Hepatocyte (in vitro differentiated cells): ENCODE results near the gene DLGAP3. TPM values are rescaled to one million over a fixed set of nuclear protein-coding genes. Genes with fewer than 3 reads are reported as not detected.
A peak's percentile ranks its signal among the peaks of the same experiment; 100 is the strongest.
"Not testable (repeated sequence)": the region's sequence is repeated elsewhere in the genome, so short reads cannot be mapped to it uniquely, and the experiment has no call there.

Source experiments
- DNase-seq: peaks from one replicate; pipeline ENCODE4 v3.0.0-alpha.2; 2016; ENCODE audit warnings: low spot score
- H2AFZ ChIP-seq: fragments of 200-600 bp; sonication (generic); 2 replicates; pipeline ENCODE4 v1.6.0; 2016; ENCODE audit warnings: antibody characterized with exemption, mild to moderate bottlenecking
- H3K27ac ChIP-seq: fragments of 200-600 bp; sonication (generic); 2 replicates; pipeline ENCODE4 v1.5.1; 2016; ENCODE audit warnings: mild to moderate bottlenecking
- H3K27me3 ChIP-seq: fragments of 200-600 bp; sonication (generic); 2 replicates; pipeline ENCODE4 v1.6.1; 2016
- H3K36me3 ChIP-seq: fragments of 200-600 bp; sonication (generic); replicated peaks from 2 replicates; pipeline ENCODE4 v1.5.1; 2016; ENCODE audit warnings: low read depth; ENCODE audit not compliant: insufficient read depth
- H3K4me1 ChIP-seq: fragments of 200-600 bp; sonication (generic); 2 replicates; pipeline ENCODE4 v1.5.1; 2016; ENCODE audit warnings: mild to moderate bottlenecking, moderate library complexity; ENCODE audit not compliant: insufficient read depth
- H3K4me2 ChIP-seq: fragments of 200-600 bp; sonication (generic); 2 replicates; pipeline ENCODE4 v1.6.0; 2016
- H3K4me3 ChIP-seq: fragments of 200-600 bp; sonication (generic); 2 replicates; pipeline ENCODE4 v1.5.1; 2016; ENCODE audit warnings: mild to moderate bottlenecking
- H3K79me2 ChIP-seq: fragments of 200-600 bp; sonication (generic); 2 replicates; pipeline ENCODE4 v1.6.0; 2017; ENCODE audit warnings: mild to moderate bottlenecking
- H3K9me2 ChIP-seq: fragments of 200-600 bp; sonication (generic); replicated peaks from 2 replicates; pipeline ENCODE4 v1.6.0; 2017; ENCODE audit warnings: mild to moderate bottlenecking; ENCODE audit not compliant: insufficient read depth
- H3K9me3 ChIP-seq: fragments of 200-600 bp; sonication (generic); 2 replicates; pipeline ENCODE4 v1.5.1; 2016; ENCODE audit warnings: low read depth, mild to moderate bottlenecking
- H4K20me1 ChIP-seq: fragments of 200-600 bp; sonication (generic); 2 replicates; pipeline ENCODE4 v1.6.0; 2016; ENCODE audit warnings: mild to moderate bottlenecking; ENCODE audit not compliant: insufficient read depth, poor library complexity, severe bottlenecking
- EZH2 ChIP-seq: fragments of 200-600 bp; sonication (generic); IDR thresholded peaks from 2 replicates; pipeline ENCODE4 v1.6.1; 2016; ENCODE audit warnings: antibody characterized with exemption, mild to moderate bottlenecking, borderline replicate concordance
- EZH2phosphoT487 ChIP-seq: fragments of 200-600 bp; sonication (generic); IDR thresholded peaks from one replicate; pipeline ENCODE4 v1.6.1; 2018; ENCODE audit warnings: antibody characterized with exemption, mild to moderate bottlenecking, low read depth, moderate library complexity; ENCODE audit not compliant: unreplicated experiment, severe bottlenecking
- WGBS: methylation state at CpG from one replicate; pipeline ENCODE4 v1.1.6; 2016; ENCODE audit warnings: low lambda C conversion rate; ENCODE audit errors: missing lambda C conversion rate; 5-methylcytosine and 5-hydroxymethylcytosine counted together
- polyA plus RNA-seq: library from polyadenylated mRNA; unstranded; fragments of >200 nt; fragmentation: Nextera tagmentation; extraction: Ambion mirVana; gene quantifications from 2 replicates; pipeline ENCODE4 v1.2.1, GENCODE V29; 2016
- total RNA-seq: library from RNA; depleted of rRNA; stranded (reverse); fragments of >200 nt; gene quantifications from 2 replicates; pipeline ENCODE4 v1.2.3, GENCODE V29; 2014
- TF ChIP-seq, protein P1 (sequence below): fragments of 200-600 bp; sonication (generic); IDR thresholded peaks from 2 replicates; pipeline ENCODE4 v1.5.1; 2016; ENCODE audit warnings: antibody characterized with exemption, mild to moderate bottlenecking; ENCODE audit not compliant: poor library complexity

DLGAP3 gene
- total and polyA plus RNA-seq, 2 experiments from 2014 or later = 0.33 to 1.0 TPM

DNA sequence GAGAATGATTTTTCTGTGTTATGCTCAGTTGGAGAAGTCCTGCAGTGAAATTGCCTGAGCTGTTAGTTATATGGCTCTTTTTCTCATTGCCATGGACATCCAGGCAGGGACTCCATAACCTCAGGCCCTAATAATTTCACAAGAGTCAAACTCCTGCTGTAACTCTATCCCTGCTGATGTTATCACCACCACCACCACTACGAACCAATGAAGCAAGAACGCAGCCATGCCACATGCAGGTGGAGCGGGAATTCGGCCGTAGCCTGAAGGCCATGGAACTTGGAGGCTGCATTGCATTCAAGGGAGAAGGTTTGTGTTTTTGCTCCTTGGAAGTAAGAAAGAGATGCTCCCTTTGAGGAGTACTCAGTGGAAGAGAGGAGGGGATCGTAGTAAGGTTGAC is 16.8 kb upstream of the DLGAP3 start:
- H3K4me2 ChIP-seq = no peak overlapping the region
- H3K27me3 ChIP-seq = peaks cover 8% of the 10 kb centered on the region
- H3K36me3 ChIP-seq = no peaks in the 10 kb centered on the region
- TF ChIP-seq, protein P1, sequence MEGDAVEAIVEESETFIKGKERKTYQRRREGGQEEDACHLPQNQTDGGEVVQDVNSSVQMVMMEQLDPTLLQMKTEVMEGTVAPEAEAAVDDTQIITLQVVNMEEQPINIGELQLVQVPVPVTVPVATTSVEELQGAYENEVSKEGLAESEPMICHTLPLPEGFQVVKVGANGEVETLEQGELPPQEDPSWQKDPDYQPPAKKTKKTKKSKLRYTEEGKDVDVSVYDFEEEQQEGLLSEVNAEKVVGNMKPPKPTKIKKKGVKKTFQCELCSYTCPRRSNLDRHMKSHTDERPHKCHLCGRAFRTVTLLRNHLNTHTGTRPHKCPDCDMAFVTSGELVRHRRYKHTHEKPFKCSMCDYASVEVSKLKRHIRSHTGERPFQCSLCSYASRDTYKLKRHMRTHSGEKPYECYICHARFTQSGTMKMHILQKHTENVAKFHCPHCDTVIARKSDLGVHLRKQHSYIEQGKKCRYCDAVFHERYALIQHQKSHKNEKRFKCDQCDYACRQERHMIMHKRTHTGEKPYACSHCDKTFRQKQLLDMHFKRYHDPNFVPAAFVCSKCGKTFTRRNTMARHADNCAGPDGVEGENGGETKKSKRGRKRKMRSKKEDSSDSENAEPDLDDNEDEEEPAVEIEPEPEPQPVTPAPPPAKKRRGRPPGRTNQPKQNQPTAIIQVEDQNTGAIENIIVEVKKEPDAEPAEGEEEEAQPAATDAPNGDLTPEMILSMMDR = no peak
- TF ChIP-seq EZH2phosphoT487 (no peak), EZH2 (no peak)
- 72% methylated on average over 6 of the region's 6 CpGs for WGBS
- no peak overlapping the region for H3K4me3 ChIP-seq
- H3K9me2 ChIP-seq = no peaks in the 10 kb centered on the region
- no peak for DNase-seq
- no peaks in the 10 kb centered on the region for H3K9me3 ChIP-seq
- no peaks in the 10 kb centered on the region for H3K4me1 ChIP-seq
- H2AFZ ChIP-seq = no peak overlapping the region
- H4K20me1 ChIP-seq = no peaks in the 10 kb centered on the region
- no peaks in the 10 kb centered on the region for H3K79me2 ChIP-seq
- no peak overlapping the region for H3K27ac ChIP-seq

DNA sequence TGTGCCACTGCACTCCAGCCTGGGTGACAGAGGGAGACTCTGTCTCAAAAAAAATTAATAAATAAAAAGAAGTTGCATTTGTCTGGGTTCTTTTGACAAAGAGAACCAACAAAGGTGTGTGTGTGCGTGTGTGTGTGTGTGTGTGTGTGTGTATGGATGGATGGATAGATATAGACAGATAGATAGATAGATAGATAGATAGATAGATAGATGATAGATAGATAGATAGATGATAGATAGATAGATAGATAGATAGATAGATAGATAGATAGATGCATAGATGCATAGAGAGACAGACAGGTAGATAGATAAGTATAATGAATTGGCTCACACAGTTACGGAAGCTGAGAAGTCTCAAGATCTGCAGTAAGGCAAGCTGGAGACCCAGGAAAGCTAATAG is 12.3 kb upstream of the DLGAP3 start:
- DNase-seq, H3K4me1 ChIP-seq, H3K4me3 ChIP-seq, H3K9me3 ChIP-seq, H3K9me2 ChIP-seq, H3K79me2 ChIP-seq, H3K27ac ChIP-seq, H3K36me3 ChIP-seq, H3K27me3 ChIP-seq, H4K20me1 ChIP-seq, H3K4me2 ChIP-seq, H2AFZ ChIP-seq: not testable (repeated sequence)
- 92% methylated on average over 2 of the region's 2 CpGs for WGBS

DNA sequence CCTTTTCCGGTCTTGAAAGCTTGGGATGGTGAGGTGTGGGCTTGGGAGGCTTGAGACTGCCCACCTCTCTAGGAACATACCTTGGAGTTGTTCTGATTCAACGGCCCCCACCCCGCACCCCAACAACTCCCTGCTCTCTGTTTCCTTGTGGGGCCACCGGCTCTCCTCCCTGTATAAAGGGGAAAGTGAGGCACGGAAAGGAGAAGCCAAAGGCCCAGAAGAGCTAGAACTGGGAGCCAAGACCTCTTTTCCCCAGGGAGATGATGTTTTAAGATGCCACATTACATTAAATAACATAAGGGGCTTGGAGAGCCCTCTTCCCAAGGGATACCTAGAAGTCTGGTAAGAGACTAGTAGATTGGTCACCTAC is 1.2 kb upstream of the DLGAP3 start:
- WGBS = 38% methylated on average over 4 of the region's 5 CpGs
- H3K27me3 ChIP-seq = peaks cover 70% of the 10 kb centered on the region

DNA sequence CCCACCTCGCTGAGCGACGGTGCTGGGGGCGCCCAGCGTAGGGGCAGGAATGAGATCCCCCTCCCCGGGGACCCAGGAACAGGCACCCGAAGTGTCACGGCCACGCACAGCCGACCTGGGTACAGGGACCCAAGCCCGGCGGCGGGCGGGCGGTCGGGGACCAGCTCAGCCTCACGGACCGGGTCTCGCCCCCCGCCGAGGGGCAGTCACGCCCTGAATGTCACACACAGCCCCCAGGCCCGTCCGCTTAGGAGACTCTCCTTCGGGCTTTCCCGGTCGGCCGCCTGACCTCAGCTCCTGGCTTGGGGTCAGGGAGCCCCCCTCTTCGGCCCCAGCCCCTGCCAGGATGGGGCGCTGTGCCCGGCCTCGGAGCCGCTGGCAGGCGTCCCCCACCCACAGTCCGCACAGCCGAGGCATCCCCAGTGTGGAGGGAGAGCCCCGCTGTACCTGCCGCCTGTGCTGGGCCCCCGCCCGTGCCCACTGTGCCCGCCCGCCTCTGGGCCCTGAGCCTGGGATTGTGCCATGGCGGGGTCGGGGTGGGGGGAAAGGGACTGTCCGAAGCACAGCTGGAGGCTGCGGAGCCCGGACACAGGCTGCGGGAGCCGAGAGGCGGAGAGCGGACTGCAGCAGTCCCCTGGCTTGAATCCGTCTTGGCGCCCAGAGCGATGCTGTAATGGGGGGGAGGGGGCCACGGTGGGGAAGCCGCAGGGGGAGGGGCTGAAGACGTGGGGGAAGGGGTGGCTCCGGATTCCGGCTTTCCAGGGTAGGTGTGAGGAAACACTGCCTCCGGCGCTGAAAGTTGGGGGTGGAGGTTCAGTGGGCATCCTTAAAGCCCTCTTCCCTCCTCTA is 627 bp upstream of the DLGAP3 start:
- H3K4me2 ChIP-seq = peak overlapping the region; percentile 97
- 2% methylated on average over 25 of the region's 61 CpGs for WGBS
- no peaks in the 10 kb centered on the region for H3K79me2 ChIP-seq
- no peaks in the 10 kb centered on the region for H3K36me3 ChIP-seq
- TF ChIP-seq, protein P1 = no peak
- TF ChIP-seq EZH2phosphoT487 (peak; percentile 66), EZH2 (peak; percentile 87)
- H3K9me3 ChIP-seq = no peaks in the 10 kb centered on the region
- no peak overlapping the region for H3K27ac ChIP-seq
- peak overlapping the region; percentile 35 for H2AFZ ChIP-seq
- DNase-seq = no peak
- peaks cover 74% of the 10 kb centered on the region for H3K27me3 ChIP-seq
- H3K4me1 ChIP-seq = peaks cover 4% of the 10 kb centered on the region
- no peaks in the 10 kb centered on the region for H3K9me2 ChIP-seq
- peak overlapping the region; percentile 61 for H3K4me3 ChIP-seq
- no peaks in the 10 kb centered on the region for H4K20me1 ChIP-seq

More for the DNA sequence above, 1.2 kb upstream of the DLGAP3 start:
- Histone ChIP-seq H3K4me2 (peak overlapping the region; percentile 97), H3K4me3 (no peak overlapping the region), H3K79me2 (no peaks in the 10 kb centered on the region), H3K9me2 (no peaks in the 10 kb centered on the region), H2AFZ (no peak overlapping the region), H3K9me3 (no peaks in the 10 kb centered on the region), H4K20me1 (no peaks in the 10 kb centered on the region), H3K27ac (no peak overlapping the region), H3K4me1 (peaks cover 4% of the 10 kb centered on the region), H3K36me3 (no peaks in the 10 kb centered on the region)
- no peak for DNase-seq
- TF ChIP-seq EZH2 = no peak
- TF ChIP-seq, protein P1 = no peak
- no peak for TF ChIP-seq EZH2phosphoT487
